Subcutaneous abdominal adipose tissue (tissue), 5 donors: Measurements from ENCODE around the gene RFTN1.

Experiments
- H3K27ac ChIP-seq: one replicate; pipeline ENCODE4 v1.7.0; 2013; ENCODE audit warnings: low read depth, mild to moderate bottlenecking, inconsistent platforms, low read length, moderate library complexity
- H3K27me3 ChIP-seq, 5 donors: one replicate each; pipeline ENCODE4 v1.7.0; 2013; ENCODE audit warnings: low read length in 5 of 5, inconsistent platforms in 1 of 5; ENCODE audit not compliant: control insufficient read depth in 5 of 5, insufficient read depth in 4 of 5
- H3K36me3 ChIP-seq, 5 donors: one replicate each; pipeline ENCODE4 v1.7.0; 2013; ENCODE audit warnings: low read length in 5 of 5; ENCODE audit not compliant: control insufficient read depth in 5 of 5, insufficient read depth in 5 of 5
- H3K4me1 ChIP-seq, 5 donors: one replicate each; pipeline ENCODE4 v1.7.0; 2013; ENCODE audit warnings: low read length in 5 of 5, mild to moderate bottlenecking in 3 of 5, moderate library complexity in 1 of 5; ENCODE audit not compliant: control insufficient read depth in 5 of 5, insufficient read depth in 5 of 5
- H3K4me3 ChIP-seq, 5 donors: one replicate each; pipeline ENCODE4 v1.7.0; 2013; ENCODE audit warnings: low read length in 5 of 5, low read depth in 1 of 5
- H3K9ac ChIP-seq, 5 donors: one replicate each; pipeline ENCODE4 v1.7.0; 2013; ENCODE audit warnings: low read length in 5 of 5, mild to moderate bottlenecking in 4 of 5, moderate library complexity in 3 of 5
- H3K9me3 ChIP-seq, 5 donors: one replicate each; pipeline ENCODE4 v1.7.0; 2013; ENCODE audit warnings: low read length in 5 of 5; ENCODE audit not compliant: control insufficient read depth in 5 of 5
- donor health status: healthy.
- donor health status: healthy.
- donor health status: healthy.
- donor health status: healthy.
- donor health status: healthy.

Gene RFTN1

GRCh38 chr3:16513141-16514020 is at the start of gene RFTN1:
Gene RFTN1 (minus strand): TSS chr3:16513699. CDS start chr3:16493869, 19,830 bp downstream.
- H3K27me3 ChIP-seq, result no peaks in the 10 kb centered on the region
- peak within 1 kb of the TSS; percentile 91 for H3K27ac ChIP-seq
- H3K4me3 ChIP-seq, result peak within 1 kb of the TSS; percentile 87 to 95 (median 94)
- peak within 1 kb of the TSS; percentile 78 to 95 (median 93) for H3K9ac ChIP-seq
- no peaks in the 10 kb centered on the region for H3K9me3 ChIP-seq
- H3K4me1 ChIP-seq, result peaks cover 13 to 88% (median 78%) of the 10 kb centered on the region in 5 donors
- no peaks in the 10 kb centered on the region for H3K36me3 ChIP-seq

GRCh38 chr3:16559653-16560365 is 46.3 kb upstream of the RFTN1 start:
- H3K36me3 ChIP-seq, result no peaks in the 10 kb centered on the region
- no peak overlapping the region for H3K9ac ChIP-seq
- no peak overlapping the region for H3K4me3 ChIP-seq
- no peaks in the 10 kb centered on the region for H3K4me1 ChIP-seq
- peaks cover 0 to 7% (median 0%) of the 10 kb centered on the region in 5 donors for H3K9me3 ChIP-seq
- H3K27ac ChIP-seq, result no peak overlapping the region
- H3K27me3 ChIP-seq, result no peaks in the 10 kb centered on the region

- Histone ChIP-seq H3K27ac (no peak overlapping the region), H3K27me3 (no peaks in the 10 kb centered on the region), H3K4me3 (no peak overlapping the region), H3K4me1 (peaks cover 3 to 11% (median 10%) of the 10 kb centered on the region in 5 donors), H3K9ac (no peak overlapping the region), H3K36me3 (no peaks in the 10 kb centered on the region), H3K9me3 (peaks cover 0 to 5% (median 0%) of the 10 kb centered on the region in 5 donors)
These were observed 40.6 kb upstream of the RFTN1 start for GRCh38 chr3:16554126-16554525.

- no peak overlapping the region for H3K9ac ChIP-seq
- peaks cover 0 to 5% (median 3%) of the 10 kb centered on the region in 5 donors for H3K9me3 ChIP-seq
- peaks cover 3 to 11% (median 10%) of the 10 kb centered on the region in 5 donors for H3K4me1 ChIP-seq
- H3K4me3 ChIP-seq, result no peak overlapping the region
- H3K27me3 ChIP-seq, result no peaks in the 10 kb centered on the region
- H3K36me3 ChIP-seq, result no peaks in the 10 kb centered on the region
- no peak overlapping the region for H3K27ac ChIP-seq
These were observed 39.3 kb upstream of the RFTN1 start for GRCh38 chr3:16552757-16553156.

- H3K4me3 ChIP-seq, result no peak overlapping the region
- no peaks in the 10 kb centered on the region for H3K36me3 ChIP-seq
- no peaks in the 10 kb centered on the region for H3K27me3 ChIP-seq
- H3K27ac ChIP-seq, result no peak overlapping the region
- peaks cover 0 to 5% (median 3%) of the 10 kb centered on the region in 5 donors for H3K9me3 ChIP-seq
- no peak overlapping the region for H3K9ac ChIP-seq
- peaks cover 3 to 11% (median 10%) of the 10 kb centered on the region in 5 donors for H3K4me1 ChIP-seq
These were observed 38.0 kb upstream of the RFTN1 start for GRCh38 chr3:16551342-16551976.

- H3K27ac ChIP-seq, result peak overlapping the region; percentile 18
- no peaks in the 10 kb centered on the region for H3K36me3 ChIP-seq
These were observed 37.3 kb upstream of the RFTN1 start for GRCh38 chr3:16550676-16551341.

GRCh38 chr3:16550305-16550675 is 36.8 kb upstream of the RFTN1 start:
- Histone ChIP-seq H3K9ac (peak overlapping the region in 2 of 5 donors; percentile 19 to 35), H3K4me3 (peak overlapping the region; percentile 49 to 67 (median 53)), H3K27me3 (no peaks in the 10 kb centered on the region), H3K9me3 (peaks cover 0 to 5% (median 3%) of the 10 kb centered on the region in 5 donors), H3K36me3 (no peaks in the 10 kb centered on the region), H3K4me1 (peaks cover 3 to 18% (median 10%) of the 10 kb centered on the region in 5 donors), H3K27ac (peak overlapping the region; percentile 18)

More at GRCh38 chr3:16550676-16551341, 37.3 kb upstream of the RFTN1 start:
- peak overlapping the region; percentile 49 to 67 (median 53) for H3K4me3 ChIP-seq
- H3K4me1 ChIP-seq, result peaks cover 3 to 16% (median 10%) of the 10 kb centered on the region in 5 donors
- H3K9me3 ChIP-seq, result peaks cover 0 to 5% (median 3%) of the 10 kb centered on the region in 5 donors
- peak overlapping the region in 2 of 5 donors; percentile 19 to 35 for H3K9ac ChIP-seq
- no peaks in the 10 kb centered on the region for H3K27me3 ChIP-seq

GRCh38 chr3:16548721-16549120 is 35.2 kb upstream of the RFTN1 start:
- H3K36me3 ChIP-seq, result no peaks in the 10 kb centered on the region
- H3K9me3 ChIP-seq, result peaks cover 0 to 3% (median 0%) of the 10 kb centered on the region in 5 donors
- H3K9ac ChIP-seq, result no peak overlapping the region
- H3K27me3 ChIP-seq, result no peaks in the 10 kb centered on the region
- peaks cover 3 to 30% (median 10%) of the 10 kb centered on the region in 5 donors for H3K4me1 ChIP-seq
- no peak overlapping the region for H3K4me3 ChIP-seq
- H3K27ac ChIP-seq, result no peak overlapping the region

- Histone ChIP-seq H3K27me3 (no peaks in the 10 kb centered on the region), H3K27ac (no peak overlapping the region), H3K36me3 (no peaks in the 10 kb centered on the region), H3K4me1 (peaks cover 3 to 34% (median 10%) of the 10 kb centered on the region in 5 donors), H3K9me3 (peaks cover 0 to 3% (median 0%) of the 10 kb centered on the region in 5 donors), H3K4me3 (no peak overlapping the region), H3K9ac (no peak overlapping the region)
These were observed 34.3 kb upstream of the RFTN1 start for GRCh38 chr3:16547561-16548357.
